HCEC 1CT (cell line): Measurements from ENCODE around the gene TSPAN8.
"Not testable (repeated sequence)": the region's sequence is repeated elsewhere in the genome, so short reads cannot be mapped to it uniquely, and the experiment has no call there.

Experiments used
- DNase-seq: peaks from one replicate; pipeline ENCODE4 v3.0.0-alpha.2; 2017

The TSPAN8 gene

DNA sequence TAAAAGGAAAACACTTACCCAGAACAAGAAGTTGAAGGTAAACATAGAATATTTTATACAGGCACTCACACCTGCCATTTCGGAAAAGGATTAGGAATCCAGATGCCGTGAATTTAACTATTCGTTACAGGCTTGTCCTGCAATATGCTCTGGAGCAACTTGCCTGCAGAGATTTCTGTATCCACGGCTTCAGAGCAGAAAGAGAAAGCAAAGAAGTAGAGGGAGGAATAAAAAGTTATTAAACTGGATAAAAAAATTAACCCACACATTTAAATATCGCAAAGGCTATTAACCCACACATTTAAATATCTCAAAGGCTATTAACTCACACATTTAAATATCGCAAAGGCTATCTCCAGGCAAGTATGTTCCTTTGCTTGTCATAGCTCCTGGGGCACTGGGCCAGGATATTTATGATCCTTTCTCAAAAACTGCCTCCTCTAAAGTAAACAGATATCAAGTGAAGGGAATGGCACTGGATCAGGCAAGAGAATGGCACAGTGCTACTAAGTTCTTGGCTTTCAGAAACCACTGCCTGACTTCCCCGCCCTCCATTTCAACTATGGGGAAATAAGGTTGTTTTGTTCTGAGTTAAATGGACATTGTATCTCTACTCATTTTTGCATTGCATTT lies at the start of gene TSPAN8:
TSPAN8 (minus strand) TSS at position 399 of the 633 bp plus-strand sequence; CDS start at position 78, 321 bp downstream.
- no peak for DNase-seq

- no peak for DNase-seq
These were observed 43.4 kb upstream of the TSPAN8 start for GRCh38 chr12:71201136-71201679.

- DNase-seq = no peak
These were observed 42.9 kb upstream of the TSPAN8 start for GRCh38 chr12:71200706-71201105.

GRCh38 chr12:71197460-71197859 lies 39.7 kb upstream of the TSPAN8 start:
- no peak for DNase-seq

GRCh38 chr12:71195338-71195896 lies 37.6 kb upstream of the TSPAN8 start:
- DNase-seq = no peak

- DNase-seq = no peak
These were observed 36.9 kb upstream of the TSPAN8 start for GRCh38 chr12:71194657-71195056.

- no peak for DNase-seq
These were observed 35.2 kb upstream of the TSPAN8 start for GRCh38 chr12:71193041-71193440.

GRCh38 chr12:71191509-71192196 lies 33.9 kb upstream of the TSPAN8 start:
- DNase-seq = no peak

DNA sequence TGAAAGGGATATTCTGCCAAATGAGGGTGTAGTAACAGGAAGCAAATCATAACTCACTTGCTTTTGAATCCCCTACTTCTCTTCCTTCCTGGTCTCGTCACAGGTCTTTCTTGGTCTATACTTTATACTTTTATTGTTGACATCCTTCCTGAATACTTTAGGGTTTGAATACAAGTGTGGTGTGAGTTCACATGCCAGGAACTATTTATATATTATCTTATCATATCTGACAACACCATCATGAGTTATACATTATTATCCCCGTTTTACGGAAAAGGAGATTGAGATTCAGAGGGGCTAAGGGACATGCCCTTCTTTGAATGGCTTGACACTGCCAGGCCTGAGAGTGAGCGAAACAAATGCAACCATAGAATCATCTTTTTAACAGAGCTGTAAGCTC lies 33.0 kb upstream of the TSPAN8 start:
- no peak for DNase-seq

GRCh38 chr12:71187379-71187778 lies 29.6 kb upstream of the TSPAN8 start:
- no peak for DNase-seq

- no peak for DNase-seq
These were observed 28.9 kb upstream of the TSPAN8 start for GRCh38 chr12:71186571-71187288.

DNA sequence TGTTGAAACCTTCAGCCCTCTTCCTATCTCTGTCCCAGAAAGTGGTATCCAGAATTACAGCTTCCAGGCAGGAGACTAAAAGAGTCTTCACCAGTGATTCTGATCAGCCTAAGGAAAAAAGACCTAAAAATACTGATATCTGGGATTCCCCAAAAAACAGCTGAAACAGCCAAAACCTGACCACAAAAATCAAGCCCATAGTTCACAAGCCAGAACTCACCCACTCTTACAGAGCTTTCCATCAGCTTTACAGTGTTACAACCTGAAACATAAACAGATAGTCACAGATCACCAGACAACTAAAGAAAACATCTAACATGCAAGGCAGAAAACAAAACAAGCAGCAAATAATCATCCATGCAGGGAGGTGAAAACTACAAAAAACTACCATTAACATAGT lies 26.0 kb upstream of the TSPAN8 start:
- no peak for DNase-seq

DNA sequence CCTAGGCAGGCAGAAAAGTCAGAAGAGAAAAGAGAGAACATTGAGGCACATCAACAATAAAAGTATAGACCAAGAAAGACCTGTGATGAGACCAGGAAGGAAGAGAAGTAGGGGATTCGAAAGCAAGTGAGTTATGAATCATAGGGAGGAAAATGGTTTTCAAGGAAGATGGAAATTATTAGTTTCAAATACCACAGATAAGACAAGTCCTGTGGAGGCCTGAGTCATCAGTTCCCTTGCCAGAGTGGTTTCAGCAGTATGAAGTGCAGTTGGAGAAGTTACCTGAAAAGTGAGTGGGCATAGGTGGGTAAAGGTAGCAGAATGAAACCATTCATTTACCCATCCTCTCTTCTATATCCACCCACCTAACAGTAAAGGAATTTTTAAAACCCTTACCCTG lies 25.2 kb upstream of the TSPAN8 start:
- peak; percentile 33 for DNase-seq

GRCh38 chr12:71178162-71178561 lies 20.4 kb upstream of the TSPAN8 start:
- DNase-seq = no peak

DNA sequence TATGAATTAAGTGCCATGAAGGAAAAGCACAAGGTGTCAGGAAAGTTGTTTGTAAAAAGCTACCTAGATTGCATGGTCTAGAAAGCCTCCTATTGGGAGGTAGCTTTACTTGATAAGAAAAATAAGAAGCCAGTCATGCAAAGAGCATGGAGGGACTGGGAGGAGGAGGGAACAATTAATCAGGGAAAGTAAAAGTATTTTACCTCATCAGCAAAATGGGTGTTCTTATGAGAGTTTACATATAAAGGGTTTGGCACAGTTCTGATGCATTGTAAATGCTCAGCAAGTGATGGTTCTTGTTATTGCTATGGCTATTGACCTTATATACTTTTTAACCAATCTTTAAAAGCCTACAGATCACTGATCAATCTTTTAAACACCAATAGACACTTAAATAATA lies 17.0 kb upstream of the TSPAN8 start:
- DNase-seq = no peak

DNA sequence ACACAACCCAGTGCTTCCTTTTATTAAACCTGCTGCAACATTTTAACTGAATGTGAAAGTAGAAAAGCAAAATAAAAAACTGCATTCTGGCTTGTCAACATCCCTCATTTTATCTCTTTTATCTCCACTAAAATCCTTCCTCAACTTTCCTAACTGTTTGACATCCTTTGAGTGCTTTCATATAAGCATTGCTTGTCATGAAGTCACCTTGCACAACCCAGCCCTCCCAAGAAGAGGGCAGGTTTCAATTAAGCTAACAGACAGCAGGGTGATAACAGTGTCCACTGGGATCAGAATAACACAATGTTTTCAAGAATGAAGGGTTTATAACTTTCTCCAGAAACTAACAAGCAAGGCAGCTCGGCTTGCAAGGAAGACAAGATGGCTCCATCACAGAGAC lies 16.3 kb upstream of the TSPAN8 start:
- no peak for DNase-seq

DNA sequence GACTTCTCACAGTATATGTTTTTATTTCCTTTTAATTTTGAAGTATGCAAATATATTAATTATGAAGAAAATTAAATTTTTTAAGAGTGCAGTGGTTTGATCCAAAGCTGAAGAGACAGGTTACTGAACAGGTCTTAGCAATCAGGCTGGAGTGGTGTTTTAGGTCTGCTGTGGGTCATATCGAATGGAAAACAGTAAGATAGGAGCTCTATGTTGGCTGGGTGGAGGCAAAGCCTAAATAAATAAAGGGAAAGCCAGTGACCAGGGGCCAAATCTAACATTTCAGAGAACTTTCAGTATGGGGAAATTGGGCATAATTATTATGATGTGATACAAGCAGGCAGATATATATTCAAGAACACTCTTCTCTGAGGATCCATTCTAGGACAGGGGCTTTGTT lies 12.7 kb upstream of the TSPAN8 start:
- DNase-seq = no peak

DNA sequence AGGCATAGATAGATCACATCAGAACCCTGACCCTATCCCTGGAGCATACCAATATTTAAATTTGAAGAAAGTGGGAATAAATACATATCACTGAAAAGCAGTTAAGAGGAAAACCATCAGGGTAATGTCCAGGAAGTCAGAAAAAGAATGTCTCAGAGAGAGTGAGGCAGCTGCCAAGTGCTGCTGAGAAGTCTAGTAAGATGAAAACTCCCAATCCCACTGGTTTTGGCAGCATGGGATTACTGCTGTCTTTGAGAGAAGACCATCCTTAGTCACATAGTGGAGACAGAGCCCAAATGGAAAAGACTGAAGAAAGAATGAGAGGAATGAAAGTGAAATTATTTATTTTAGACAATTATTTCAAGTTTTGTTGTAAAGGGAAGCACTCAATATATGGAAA lies 11.5 kb upstream of the TSPAN8 start:
- DNase-seq = no peak

- DNase-seq = no peak
These were observed 9.2 kb upstream of the TSPAN8 start for GRCh38 chr12:71166862-71167496.

DNA sequence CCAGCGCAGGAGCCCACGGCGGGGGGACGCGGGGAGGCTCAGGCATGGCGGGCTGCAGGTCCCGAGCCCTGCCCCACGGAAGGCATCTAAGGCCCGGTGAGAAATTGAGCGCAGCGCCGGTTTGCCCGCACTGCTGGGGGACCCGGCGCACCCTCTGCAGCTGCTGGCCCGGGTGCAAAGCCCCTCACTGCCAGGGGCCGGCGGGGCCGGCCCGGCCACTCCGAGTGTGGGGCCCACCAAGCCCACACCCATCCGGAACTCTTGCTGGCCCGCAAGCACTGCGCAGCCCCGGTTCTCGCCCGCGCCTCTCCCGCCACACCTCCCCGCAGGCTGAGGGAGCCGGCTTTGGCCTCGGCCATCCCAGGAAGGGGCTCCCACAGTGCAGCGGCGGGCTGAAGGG lies 8.5 kb upstream of the TSPAN8 start:
- DNase-seq = no peak

- DNase-seq = not testable (repeated sequence)
These were observed 8.0 kb upstream of the TSPAN8 start for GRCh38 chr12:71165780-71166179.

DNA sequence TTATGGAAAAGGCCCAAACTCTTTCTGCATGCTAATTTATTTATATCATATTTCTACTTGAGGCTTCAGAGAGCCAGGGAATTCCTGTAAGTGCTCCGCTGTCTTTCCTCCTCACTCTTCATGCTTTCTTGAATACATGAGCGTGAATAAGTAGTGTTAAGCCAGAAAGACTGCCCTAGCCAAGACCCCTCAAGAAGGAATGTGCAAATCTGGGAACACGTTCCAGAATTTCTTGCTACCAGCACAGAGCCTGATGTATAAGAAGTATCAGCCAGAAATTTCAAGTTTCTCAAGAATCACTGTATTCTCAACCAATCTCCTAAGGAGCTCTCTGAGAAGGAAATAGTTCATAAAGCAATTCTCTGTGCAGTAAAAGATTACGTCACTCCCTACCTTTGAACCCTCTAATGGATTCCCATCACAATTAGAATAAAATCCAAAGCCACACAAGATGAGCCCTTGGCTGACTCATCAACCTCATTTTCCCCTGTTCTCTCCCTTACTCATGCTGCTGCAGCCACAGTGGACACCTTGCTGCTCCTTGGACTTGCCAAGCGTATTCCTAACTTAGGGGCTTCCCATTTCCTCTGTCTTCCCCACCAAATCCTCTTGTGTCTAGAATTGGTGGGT lies 6.9 kb upstream of the TSPAN8 start:
- DNase-seq = peak; percentile 16

DNA sequence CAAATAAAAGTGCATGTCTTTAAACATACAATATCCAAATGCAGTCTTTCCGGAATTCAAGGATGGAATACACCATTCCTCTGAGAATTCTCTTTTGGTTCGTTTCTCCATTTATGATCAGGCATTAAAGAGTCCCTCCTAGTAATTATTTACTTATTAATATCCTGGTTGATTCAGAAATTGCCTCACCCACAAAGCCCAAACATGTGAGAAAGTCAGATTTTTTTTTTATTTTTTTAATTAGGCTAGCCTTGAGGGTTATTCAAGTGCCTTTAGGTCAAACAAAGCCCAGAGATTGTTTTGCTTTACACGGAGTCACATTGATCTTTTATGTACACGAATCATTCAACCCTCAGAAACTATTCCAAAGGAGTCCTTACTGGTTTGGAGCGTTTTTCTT lies 6.4 kb upstream of the TSPAN8 start:
- DNase-seq = no peak
